CD14-positive monocyte (primary cell): ENCODE data around the gene SYCP2L. TPM values are rescaled to one million over a fixed set of nuclear protein-coding genes. Genes with fewer than 3 reads are reported as not detected.

Source experiments
- DNase-seq, 3 donors: peaks; one replicate each; pipeline ENCODE4 v3.0.0-alpha.2; 2011 to 2022
- H2AFZ ChIP-seq: 2 replicates; pipeline ENCODE4 v1.6.0; 2012; ENCODE audit warnings: mild to moderate bottlenecking, low read depth, low read length, inconsistent platforms; ENCODE audit not compliant: insufficient read depth, poor library complexity, severe bottlenecking
- H3K27ac ChIP-seq, 2 donors: 1 replicate in 1 of 2; 2 replicates in 1 of 2; pipeline ENCODE4 v1.5.1; 2012 to 2013; ENCODE audit warnings: low read length in 2 of 2, control low read depth in 1 of 2, inconsistent platforms in 1 of 2, low read depth in 1 of 2, mild to moderate bottlenecking in 1 of 2
- H3K27me3 ChIP-seq, 2 donors: one replicate each; pipeline versions ENCODE4 v1.6.0 to v1.6.1; 2011 to 2013; ENCODE audit warnings: low read length in 2 of 2; ENCODE audit not compliant: control insufficient read depth in 2 of 2, insufficient read depth in 2 of 2
- H3K36me3 ChIP-seq, 2 donors: replicated peaks in 1 of 2; 1 replicate in 1 of 2; 2 replicates in 1 of 2; pipeline versions ENCODE4 v1.5.1 to v1.6.1; 2012 to 2013; ENCODE audit warnings: low read length in 2 of 2, control low read depth in 1 of 2, inconsistent platforms in 1 of 2, mild to moderate bottlenecking in 1 of 2; ENCODE audit not compliant: insufficient read depth in 2 of 2, control insufficient read depth in 1 of 2
- H3K4me1 ChIP-seq, 2 donors: 1 replicate in 1 of 2; 2 replicates in 1 of 2; pipeline versions ENCODE4 v1.5.1 to v1.6.1; 2012 to 2013; ENCODE audit warnings: low read length in 2 of 2, control low read depth in 1 of 2, inconsistent platforms in 1 of 2, mild to moderate bottlenecking in 1 of 2, moderate library complexity in 1 of 2; ENCODE audit not compliant: insufficient read depth in 2 of 2, control insufficient read depth in 1 of 2
- H3K4me2 ChIP-seq: replicated peaks from 2 replicates; pipeline ENCODE3; 2012; ENCODE audit warnings: low read length, moderate library complexity, mild to moderate bottlenecking; ENCODE audit not compliant: poor library complexity, severe bottlenecking; ENCODE audit errors: extremely low read depth
- H3K4me3 ChIP-seq, 3 experiments: fragments of 200-600 bp in 1 of 3; sonication (generic) in 1 of 3; replicated peaks in 1 of 3; 1 replicate in 2 of 3; 2 replicates in 1 of 3; pipeline ENCODE4 v1.5.1; 2011 to 2013; ENCODE audit warnings: low read length in 3 of 3, mild to moderate bottlenecking in 3 of 3, control low read depth in 2 of 3, low read depth in 2 of 3, inconsistent platforms in 1 of 3, moderate library complexity in 1 of 3
- H3K79me2 ChIP-seq: 2 replicates; pipeline ENCODE4 v1.6.0; 2012; ENCODE audit warnings: mild to moderate bottlenecking, control low read depth, inconsistent platforms, low read length, moderate library complexity; ENCODE audit not compliant: insufficient read depth
- H3K9ac ChIP-seq: 2 replicates; pipeline ENCODE4 v1.6.0; 2017; ENCODE audit warnings: low read length, mild to moderate bottlenecking; ENCODE audit not compliant: insufficient read depth, poor library complexity, severe bottlenecking
- H3K9me3 ChIP-seq, 2 donors: replicated peaks in 1 of 2; 1 replicate in 1 of 2; 2 replicates in 1 of 2; pipeline versions ENCODE4 v1.5.1 to v1.6.1; 2012 to 2013; ENCODE audit warnings: low read length in 2 of 2, control low read depth in 1 of 2; ENCODE audit not compliant: control insufficient read depth in 1 of 2, insufficient read depth in 1 of 2
- H4K20me1 ChIP-seq: 2 replicates; pipeline ENCODE4 v1.6.0; 2012; ENCODE audit warnings: mild to moderate bottlenecking, low read length, control low read depth, moderate library complexity; ENCODE audit not compliant: insufficient read depth
- H3K27ac Mint-ChIP-seq, 7 donors: one replicate each; pipeline ENCODE4 v1.8.0; 2020; ENCODE audit warnings: mild to moderate bottlenecking in 7 of 7, mixed read lengths in 7 of 7, moderate library complexity in 6 of 7, inconsistent platforms in 2 of 7
- H3K27me3 Mint-ChIP-seq, 3 donors: one replicate each; pipeline ENCODE4 v1.8.0; 2021 to 2022; ENCODE audit warnings: low read depth in 3 of 3, mild to moderate bottlenecking in 3 of 3, mixed read lengths in 3 of 3, moderate library complexity in 3 of 3, inconsistent platforms in 1 of 3
- H3K36me3 Mint-ChIP-seq, 2 donors: one replicate each; pipeline ENCODE4 v1.8.0; 2020; ENCODE audit warnings: mixed read lengths in 2 of 2, inconsistent platforms in 1 of 2, mild to moderate bottlenecking in 1 of 2
- H3K4me1 Mint-ChIP-seq: one replicate; pipeline ENCODE4 v1.8.0; 2020; ENCODE audit warnings: mild to moderate bottlenecking, mixed read lengths
- H3K4me3 Mint-ChIP-seq, 2 donors: one replicate each; pipeline ENCODE4 v1.8.0; 2020; ENCODE audit warnings: mild to moderate bottlenecking in 2 of 2, mixed read lengths in 2 of 2, moderate library complexity in 1 of 2
- H3K9me3 Mint-ChIP-seq, 7 donors: one replicate each; pipeline ENCODE4 v1.8.0; 2020 to 2022; ENCODE audit warnings: mixed read lengths in 7 of 7, mild to moderate bottlenecking in 6 of 7, moderate library complexity in 6 of 7, inconsistent platforms in 2 of 7
- CTCF ChIP-seq: fragments of 200-600 bp; IDR thresholded peaks from one replicate; pipeline ENCODE4 v1.8.0; 2022; ENCODE audit warnings: antibody characterized with exemption, mild to moderate bottlenecking
- WGBS: methylation state at CpG from one replicate; pipeline ENCODE4 v1.1.5; 2013; ENCODE audit warnings: missing lambda C conversion rate; ENCODE audit not compliant: insufficient coverage; 5-methylcytosine and 5-hydroxymethylcytosine counted together
- intact Hi-C, 2 donors: fragments of 100-400 bp; cut with micrococcal nuclease; formaldehyde crosslinking; loops; one replicate each; pipeline versions ENCODE4 v1.15.0 to v1.15.1; 2023
- polyA plus RNA-seq, 3 donors: library from polyadenylated mRNA; depleted of rRNA in 1 of 3; unstranded in 2 of 3; stranded (reverse) in 1 of 3; fragments of 300-500 nt in 2 of 3; fragments of >200 nt in 1 of 3; fragmentation: Illumina TruSeq in 2 of 3; gene quantifications; 1 replicate in 2 of 3; 2 replicates in 1 of 3; pipeline ENCODE4 v1.2.3, GENCODE V29; 2012 to 2021

Gene SYCP2L
- polyA plus RNA-seq, 3 donors = 0.08 TPM; not detected in 2

DNA sequence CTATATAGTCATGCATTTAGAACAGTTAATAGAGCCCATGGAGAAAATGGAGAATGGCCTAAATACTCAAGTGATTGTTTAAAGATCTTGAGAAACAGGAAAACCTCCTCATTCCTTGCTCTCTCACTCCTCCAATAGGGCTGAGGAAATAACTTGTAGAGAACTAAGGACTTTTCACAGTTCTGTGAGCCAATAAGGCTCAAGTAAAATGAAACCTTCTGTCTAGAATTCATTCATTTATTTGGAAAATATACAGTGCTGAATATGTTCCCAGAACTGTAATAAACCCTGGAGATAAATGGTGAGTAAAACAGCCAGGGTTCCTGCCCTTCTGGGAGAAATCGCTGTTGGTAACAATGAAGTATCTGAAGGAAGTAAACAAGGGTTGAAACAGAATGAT lies 122.0 kb downstream of the SYCP2L start:
- Histone ChIP-seq H3K9me3 (no peaks in the 10 kb centered on the region), H3K27me3 (peaks cover 0 to 2% of the 10 kb centered on the region in 2 donors), H3K4me3 (no peak overlapping the region), H4K20me1 (no peaks in the 10 kb centered on the region), H2AFZ (no peak overlapping the region), H3K36me3 (no peaks in the 10 kb centered on the region), H3K79me2 (no peaks in the 10 kb centered on the region), H3K9ac (no peak overlapping the region), H3K4me1 (no peaks in the 10 kb centered on the region), H3K4me2 (no peak overlapping the region), H3K27ac (no peak overlapping the region)
- H3K27ac Mint-ChIP-seq = no peak overlapping the region
- intact Hi-C loops = no loop called here
- no CpG with 5 or more reads among the region's 1 CpG for WGBS
- H3K36me3 Mint-ChIP-seq = no peaks in the 10 kb centered on the region
- no peak for TF ChIP-seq CTCF
- H3K4me1 Mint-ChIP-seq = no peaks in the 10 kb centered on the region
- peaks cover 0 to 4% (median 0%) of the 10 kb centered on the region in 7 donors for H3K9me3 Mint-ChIP-seq
- H3K4me3 Mint-ChIP-seq = no peak overlapping the region
- H3K27me3 Mint-ChIP-seq = peaks cover 4 to 9% (median 9%) of the 10 kb centered on the region in 3 donors
- no peak for DNase-seq

DNA sequence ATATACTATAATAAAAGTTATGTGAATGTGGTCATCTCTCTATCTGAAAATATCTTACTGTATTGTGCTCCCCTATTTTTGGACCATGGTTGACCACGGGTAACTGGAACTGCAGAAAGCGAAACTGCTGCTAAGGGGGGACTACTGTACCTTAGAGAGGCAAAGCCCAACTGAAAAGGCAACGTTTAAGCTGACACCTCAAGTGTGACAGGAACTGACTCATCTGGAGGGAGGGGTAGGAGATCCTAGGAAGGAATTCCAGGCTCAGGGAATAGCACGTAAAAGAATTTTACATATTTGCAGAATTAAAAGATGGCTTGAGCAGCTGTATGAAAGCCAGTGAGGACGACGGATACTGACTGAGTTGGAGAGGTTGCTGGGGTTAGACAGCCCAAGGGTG lies 122.5 kb downstream of the SYCP2L start:
- peaks cover 5 to 9% (median 9%) of the 10 kb centered on the region in 3 donors for H3K27me3 Mint-ChIP-seq
- H3K4me1 Mint-ChIP-seq = no peaks in the 10 kb centered on the region
- Histone ChIP-seq H3K27me3 (peaks cover 0 to 2% of the 10 kb centered on the region in 2 donors), H4K20me1 (no peaks in the 10 kb centered on the region), H3K4me2 (no peak overlapping the region), H3K79me2 (no peaks in the 10 kb centered on the region), H3K9ac (no peak overlapping the region), H3K27ac (no peak overlapping the region), H3K36me3 (no peaks in the 10 kb centered on the region), H2AFZ (no peak overlapping the region), H3K9me3 (no peaks in the 10 kb centered on the region), H3K4me1 (no peaks in the 10 kb centered on the region), H3K4me3 (no peak overlapping the region)
- WGBS = 72% methylated on average over 4 of the region's 6 CpGs
- H3K36me3 Mint-ChIP-seq = no peaks in the 10 kb centered on the region
- DNase-seq = no peak
- TF ChIP-seq CTCF = no peak
- H3K4me3 Mint-ChIP-seq = no peak overlapping the region
- no peak overlapping the region for H3K27ac Mint-ChIP-seq
- H3K9me3 Mint-ChIP-seq = peaks cover 0 to 4% (median 0%) of the 10 kb centered on the region in 7 donors
- intact Hi-C loops = no loop called here
